ENCODE data around the gene PSMB7.

The PSMB7 gene

DNA sequence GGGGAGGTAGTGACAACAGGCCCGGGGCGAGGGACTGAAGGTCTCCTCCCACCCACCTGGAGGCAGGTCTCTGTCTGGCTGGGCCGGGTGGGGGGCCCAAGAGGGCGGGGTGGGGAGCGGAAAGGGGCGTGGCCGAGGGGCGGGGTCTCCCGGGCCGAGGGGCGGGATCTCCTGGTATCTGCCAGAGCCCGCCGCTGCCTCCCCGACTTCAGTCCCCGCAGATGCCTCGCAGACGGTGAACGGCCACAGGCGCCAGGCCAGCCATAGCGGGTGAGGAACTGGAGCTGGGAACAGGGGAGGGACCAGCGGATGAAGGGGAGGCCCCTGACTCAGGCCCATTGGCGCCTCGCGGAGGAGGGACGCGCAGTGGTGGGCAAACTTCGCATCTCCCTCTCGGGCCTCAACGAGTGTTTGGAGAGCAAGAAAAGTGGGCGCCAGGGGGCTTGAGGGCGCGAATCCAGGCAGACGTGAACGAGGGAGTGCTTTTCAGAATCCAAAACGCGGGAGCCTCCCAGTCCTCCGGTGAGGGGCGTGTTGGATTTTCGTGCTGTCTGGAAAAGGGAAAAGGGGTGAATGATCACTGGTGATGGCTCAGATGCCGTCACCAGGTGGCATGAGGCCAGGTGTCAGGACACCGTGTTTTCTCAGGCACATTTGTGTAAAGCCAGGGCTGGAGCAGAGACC is 35.1 kb upstream of the PSMB7 start, which contains the start of gene ADGRD2:
ADGRD2 (plus strand) TSS at position 211 of the 684 bp plus-strand sequence. CDS start 1,216 bp downstream, outside the sequence.
- no peak for ATAC-seq
- DNase-seq = peak; percentile 14
- H3K27me3 Mint-ChIP-seq = peaks cover 34% of the 10 kb centered on the region
- H3K36me3 Mint-ChIP-seq (ENCODE audit: low read depth) = no peaks in the 10 kb centered on the region
- no peak within 1 kb of the TSS for H3K4me3 Mint-ChIP-seq
- no peaks in the 10 kb centered on the region for H3K4me1 Mint-ChIP-seq
- H3K27ac Mint-ChIP-seq = no peak within 1 kb of the TSS
- no peaks in the 10 kb centered on the region for H3K9me3 Mint-ChIP-seq

GRCh38 chr9:124449381-124450151 is 34.3 kb upstream of the PSMB7 start:
- Mint-ChIP-seq H3K27ac (no peak overlapping the region), H3K36me3 (ENCODE audit: low read depth) (no peaks in the 10 kb centered on the region), H3K27me3 (peaks cover 32% of the 10 kb centered on the region), H3K4me1 (no peaks in the 10 kb centered on the region), H3K4me3 (no peak overlapping the region), H3K9me3 (no peaks in the 10 kb centered on the region)
- DNase-seq (no peak), ATAC-seq (no peak)

- ATAC-seq = no peak
- no peak for DNase-seq
- Mint-ChIP-seq H3K27ac (no peak overlapping the region), H3K36me3 (ENCODE audit: low read depth) (no peaks in the 10 kb centered on the region), H3K4me1 (no peaks in the 10 kb centered on the region), H3K9me3 (no peaks in the 10 kb centered on the region), H3K27me3 (peaks cover 36% of the 10 kb centered on the region), H3K4me3 (no peak overlapping the region)
Observed at GRCh38 chr9:124448019-124448418, 32.8 kb upstream of the PSMB7 start.

DNA sequence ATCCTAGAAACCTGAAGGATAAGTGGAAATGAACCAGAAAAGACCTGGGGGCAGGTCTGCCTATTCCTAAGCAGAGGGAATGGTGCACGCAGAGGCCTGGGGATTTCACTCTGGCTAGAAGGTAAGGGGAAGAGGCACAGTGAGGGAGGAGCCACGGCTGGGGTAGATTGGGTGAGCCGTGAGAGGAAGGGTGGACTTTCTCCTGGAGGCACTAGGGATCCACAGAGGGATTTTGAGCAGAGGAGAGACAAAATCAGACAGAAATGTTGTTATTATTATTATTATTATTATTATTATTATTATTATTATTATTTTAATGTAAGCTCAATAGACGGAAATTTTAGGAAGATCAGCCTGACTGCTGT is 32.0 kb upstream of the PSMB7 start:
- H3K27me3 Mint-ChIP-seq = peaks cover 34% of the 10 kb centered on the region
- DNase-seq (no peak), ATAC-seq (no peak)
- no peaks in the 10 kb centered on the region for H3K9me3 Mint-ChIP-seq
- no peak overlapping the region for H3K27ac Mint-ChIP-seq
- H3K36me3 Mint-ChIP-seq (ENCODE audit: low read depth) = no peaks in the 10 kb centered on the region
- no peak overlapping the region for H3K4me3 Mint-ChIP-seq
- no peaks in the 10 kb centered on the region for H3K4me1 Mint-ChIP-seq

GRCh38 chr9:124444166-124444565 is 28.9 kb upstream of the PSMB7 start:
- ATAC-seq = no peak
- peaks cover 2% of the 10 kb centered on the region for H3K36me3 Mint-ChIP-seq (ENCODE audit: low read depth)
- H3K9me3 Mint-ChIP-seq = no peaks in the 10 kb centered on the region
- DNase-seq = no peak
- no peak overlapping the region for H3K27ac Mint-ChIP-seq
- no peak overlapping the region for H3K4me3 Mint-ChIP-seq
- H3K4me1 Mint-ChIP-seq = no peaks in the 10 kb centered on the region
- peaks cover 26% of the 10 kb centered on the region for H3K27me3 Mint-ChIP-seq

DNA sequence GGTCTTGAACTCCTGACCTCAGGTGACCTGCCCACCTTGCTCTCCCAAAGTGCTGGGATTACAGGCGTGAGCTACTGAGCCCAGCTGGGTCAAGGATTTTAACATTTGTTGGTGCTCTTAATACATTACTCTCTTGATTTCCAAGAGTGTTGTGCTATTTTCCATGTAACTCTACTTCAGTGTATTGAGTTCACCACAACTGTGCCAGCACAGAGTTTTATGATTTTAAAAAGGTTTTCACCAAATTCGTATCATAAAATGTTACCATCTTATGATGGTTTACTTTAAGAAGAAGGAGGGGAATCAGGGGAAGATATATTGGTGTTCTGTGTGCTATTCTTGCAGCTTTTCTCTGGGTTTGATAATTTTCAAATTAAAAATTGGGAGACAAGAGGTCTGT is 28.4 kb upstream of the PSMB7 start:
- no peak overlapping the region for H3K27ac Mint-ChIP-seq
- no peak for DNase-seq
- H3K9me3 Mint-ChIP-seq = no peaks in the 10 kb centered on the region
- peaks cover 26% of the 10 kb centered on the region for H3K27me3 Mint-ChIP-seq
- no peak for ATAC-seq
- no peaks in the 10 kb centered on the region for H3K4me1 Mint-ChIP-seq
- no peak overlapping the region for H3K4me3 Mint-ChIP-seq
- peaks cover 2% of the 10 kb centered on the region for H3K36me3 Mint-ChIP-seq (ENCODE audit: low read depth)

DNA sequence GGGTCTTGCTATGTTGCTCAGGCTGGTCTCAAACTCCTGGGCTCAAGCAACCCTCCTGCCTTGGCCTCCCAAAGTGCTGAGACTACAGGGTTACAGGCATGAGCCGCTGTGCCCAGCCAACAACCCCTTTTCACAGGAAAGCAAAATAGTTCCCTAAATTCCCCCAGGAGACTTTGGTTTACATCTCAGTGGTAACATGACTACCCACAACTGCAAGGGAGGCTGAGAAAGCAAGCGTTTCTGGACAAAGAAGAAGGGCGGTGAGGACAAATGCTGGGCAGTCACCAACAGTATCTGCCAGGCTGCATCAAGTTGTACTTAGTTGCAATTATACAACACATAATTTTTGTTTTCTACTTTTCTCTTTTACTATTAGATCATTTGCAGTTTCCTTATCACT is 27.6 kb upstream of the PSMB7 start:
- H3K4me1 Mint-ChIP-seq = no peaks in the 10 kb centered on the region

DNA sequence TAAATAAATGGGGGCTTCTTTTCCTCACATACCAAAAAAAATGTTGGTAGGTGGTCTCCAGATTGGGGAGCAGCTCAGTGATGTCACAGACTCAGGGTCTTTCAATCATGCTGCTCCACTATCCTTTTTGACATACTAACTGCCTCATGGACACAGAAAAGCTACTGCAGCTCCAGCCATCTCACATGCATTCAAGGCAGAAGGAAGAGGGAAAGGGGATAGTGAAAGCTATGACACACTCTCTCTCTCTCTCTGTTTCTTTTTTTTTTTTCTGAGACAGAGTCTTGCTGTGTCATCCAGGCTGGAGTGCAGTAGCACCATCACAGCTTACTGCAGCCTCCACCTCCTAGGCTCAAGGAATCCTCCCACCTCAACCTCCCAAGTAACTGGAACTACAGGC is 27.1 kb upstream of the PSMB7 start:
- ATAC-seq (no peak), DNase-seq (no peak)
- Mint-ChIP-seq H3K27ac (no peak overlapping the region), H3K4me3 (no peak overlapping the region), H3K27me3 (peaks cover 26% of the 10 kb centered on the region), H3K4me1 (no peaks in the 10 kb centered on the region), H3K36me3 (ENCODE audit: low read depth) (peaks cover 2% of the 10 kb centered on the region), H3K9me3 (no peaks in the 10 kb centered on the region)

More for the DNA sequence above, 27.6 kb upstream of the PSMB7 start:
- Mint-ChIP-seq H3K27me3 (peaks cover 26% of the 10 kb centered on the region), H3K9me3 (no peaks in the 10 kb centered on the region), H3K27ac (no peak overlapping the region), H3K36me3 (ENCODE audit: low read depth) (peaks cover 2% of the 10 kb centered on the region), H3K4me3 (no peak overlapping the region)
- ATAC-seq (no peak), DNase-seq (no peak)

DNA sequence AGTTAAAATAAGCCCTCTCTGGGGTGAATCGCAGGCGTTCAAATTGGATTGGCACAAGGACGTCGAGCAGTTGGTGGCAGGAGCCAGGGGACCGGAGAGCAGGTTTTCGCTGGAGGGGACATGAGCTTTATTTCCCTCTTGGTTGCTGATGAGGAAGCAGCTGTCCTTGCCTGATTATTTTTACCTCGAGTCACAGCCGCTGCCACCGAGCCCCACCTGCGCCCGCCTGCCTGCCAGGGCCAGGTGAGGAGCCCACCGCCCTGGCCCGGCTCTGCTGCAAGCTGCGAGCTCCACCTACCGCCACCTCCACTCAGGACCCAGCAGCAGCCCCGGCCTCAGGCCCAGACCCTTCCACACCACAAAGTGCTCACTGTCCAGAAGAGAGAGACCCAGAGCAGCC is 26.0 kb upstream of the PSMB7 start:
- H3K4me3 Mint-ChIP-seq = no peak overlapping the region
- H3K9me3 Mint-ChIP-seq = no peaks in the 10 kb centered on the region
- no peak overlapping the region for H3K27ac Mint-ChIP-seq
- ATAC-seq (no peak), DNase-seq (no peak)
- H3K4me1 Mint-ChIP-seq = no peaks in the 10 kb centered on the region
- H3K27me3 Mint-ChIP-seq = peaks cover 26% of the 10 kb centered on the region
- peaks cover 2% of the 10 kb centered on the region for H3K36me3 Mint-ChIP-seq (ENCODE audit: low read depth)

DNA sequence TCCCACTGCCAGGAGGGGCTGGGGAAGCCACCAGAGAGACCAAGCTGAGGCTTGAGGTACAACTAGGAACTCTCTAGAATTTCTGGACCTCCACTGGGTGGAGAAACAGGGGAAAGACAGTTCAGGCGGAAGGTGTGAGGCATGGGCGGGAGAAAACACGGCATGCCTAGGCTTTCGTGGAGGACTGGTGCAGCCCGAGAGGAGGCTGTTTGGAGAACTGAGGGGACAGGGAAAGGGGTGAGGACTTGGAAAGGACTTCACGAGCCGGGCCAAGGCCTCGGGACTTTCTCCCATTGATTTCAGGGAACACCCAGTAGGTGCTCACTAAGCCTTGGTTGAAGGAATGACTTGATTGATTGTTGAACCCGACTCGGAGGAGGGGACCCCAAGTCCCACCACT is 25.5 kb upstream of the PSMB7 start:
- DNase-seq (no peak), ATAC-seq (no peak)
- H3K27ac Mint-ChIP-seq = no peak overlapping the region
- H3K4me1 Mint-ChIP-seq = no peaks in the 10 kb centered on the region
- peaks cover 2% of the 10 kb centered on the region for H3K36me3 Mint-ChIP-seq (ENCODE audit: low read depth)
- H3K27me3 Mint-ChIP-seq = peaks cover 26% of the 10 kb centered on the region
- no peaks in the 10 kb centered on the region for H3K9me3 Mint-ChIP-seq
- H3K4me3 Mint-ChIP-seq = no peak overlapping the region

DNA sequence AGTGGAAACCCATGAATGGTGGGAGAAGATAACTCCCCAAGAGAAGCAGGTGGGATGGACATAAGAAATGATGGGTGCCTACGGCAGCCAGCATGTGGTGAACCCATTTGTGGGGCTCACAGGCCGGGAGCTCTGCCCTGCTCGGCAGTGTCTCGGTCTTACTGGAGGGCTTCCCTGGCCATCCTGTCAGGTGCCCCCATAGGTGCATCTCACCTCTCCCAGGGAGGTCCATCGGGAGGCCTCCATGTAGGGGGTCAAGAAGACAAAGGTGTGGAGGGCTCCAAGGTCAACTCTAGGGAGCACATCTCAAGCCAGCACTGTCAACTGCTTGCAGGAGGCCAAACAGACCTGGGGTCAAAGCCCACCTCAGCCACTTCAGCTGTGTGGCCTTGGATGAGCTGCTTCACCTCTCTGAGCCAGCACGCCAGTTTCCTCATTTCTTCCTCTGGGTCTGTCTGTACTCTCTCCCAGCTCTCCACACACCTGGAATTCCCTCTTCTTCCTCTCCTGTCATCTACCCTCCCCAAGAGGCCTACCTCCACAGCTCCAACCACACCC is 24.5 kb upstream of the PSMB7 start:
- Mint-ChIP-seq H3K4me1 (no peaks in the 10 kb centered on the region), H3K9me3 (no peaks in the 10 kb centered on the region), H3K27ac (no peak overlapping the region), H3K27me3 (peaks cover 26% of the 10 kb centered on the region), H3K36me3 (ENCODE audit: low read depth) (peaks cover 2% of the 10 kb centered on the region), H3K4me3 (no peak overlapping the region)
- no peak for DNase-seq
- no peak for ATAC-seq

GRCh38 chr9:124439086-124439485 is 23.8 kb upstream of the PSMB7 start:
- Mint-ChIP-seq H3K36me3 (ENCODE audit: low read depth) (peaks cover 2% of the 10 kb centered on the region), H3K4me1 (no peaks in the 10 kb centered on the region), H3K27ac (no peak overlapping the region), H3K4me3 (no peak overlapping the region), H3K9me3 (no peaks in the 10 kb centered on the region), H3K27me3 (peaks cover 25% of the 10 kb centered on the region)
- DNase-seq = no peak
- ATAC-seq = no peak

- no peaks in the 10 kb centered on the region for H3K4me1 Mint-ChIP-seq
- H3K4me3 Mint-ChIP-seq = no peak overlapping the region
- no peak overlapping the region for H3K27ac Mint-ChIP-seq
- peaks cover 2% of the 10 kb centered on the region for H3K36me3 Mint-ChIP-seq (ENCODE audit: low read depth)
- peaks cover 20% of the 10 kb centered on the region for H3K27me3 Mint-ChIP-seq
- DNase-seq = no peak
- H3K9me3 Mint-ChIP-seq = no peaks in the 10 kb centered on the region
- no peak for ATAC-seq
Observed at GRCh38 chr9:124438091-124438490, 22.8 kb upstream of the PSMB7 start.

- H3K27me3 Mint-ChIP-seq = peaks cover 18% of the 10 kb centered on the region
- H3K4me3 Mint-ChIP-seq = no peak overlapping the region
- no peak for ATAC-seq
Observed at GRCh38 chr9:124437086-124437485, 21.8 kb upstream of the PSMB7 start.

GRCh38 chr9:124436320-124436719 is 21.1 kb upstream of the PSMB7 start:
- ATAC-seq = no peak
- H3K27ac Mint-ChIP-seq = no peak overlapping the region

More at GRCh38 chr9:124437086-124437485, 21.8 kb upstream of the PSMB7 start:
- peaks cover 2% of the 10 kb centered on the region for H3K36me3 Mint-ChIP-seq (ENCODE audit: low read depth)
- no peak overlapping the region for H3K27ac Mint-ChIP-seq
- H3K4me1 Mint-ChIP-seq = no peaks in the 10 kb centered on the region
- DNase-seq = no peak
- no peaks in the 10 kb centered on the region for H3K9me3 Mint-ChIP-seq

More at GRCh38 chr9:124436320-124436719, 21.1 kb upstream of the PSMB7 start:
- Mint-ChIP-seq H3K4me1 (no peaks in the 10 kb centered on the region), H3K4me3 (no peak overlapping the region), H3K9me3 (no peaks in the 10 kb centered on the region), H3K36me3 (ENCODE audit: low read depth) (peaks cover 2% of the 10 kb centered on the region), H3K27me3 (peaks cover 12% of the 10 kb centered on the region)
- DNase-seq = no peak
